ENCODE measurements around the gene OCSTAMP. TPM values are rescaled to one million over a fixed set of nuclear protein-coding genes. Genes with fewer than 3 reads are reported as not detected.

OCSTAMP gene
- total and polyA plus RNA-seq, 2 experiments from 2014 or later, result 0.32 to 0.45 TPM

DNA sequence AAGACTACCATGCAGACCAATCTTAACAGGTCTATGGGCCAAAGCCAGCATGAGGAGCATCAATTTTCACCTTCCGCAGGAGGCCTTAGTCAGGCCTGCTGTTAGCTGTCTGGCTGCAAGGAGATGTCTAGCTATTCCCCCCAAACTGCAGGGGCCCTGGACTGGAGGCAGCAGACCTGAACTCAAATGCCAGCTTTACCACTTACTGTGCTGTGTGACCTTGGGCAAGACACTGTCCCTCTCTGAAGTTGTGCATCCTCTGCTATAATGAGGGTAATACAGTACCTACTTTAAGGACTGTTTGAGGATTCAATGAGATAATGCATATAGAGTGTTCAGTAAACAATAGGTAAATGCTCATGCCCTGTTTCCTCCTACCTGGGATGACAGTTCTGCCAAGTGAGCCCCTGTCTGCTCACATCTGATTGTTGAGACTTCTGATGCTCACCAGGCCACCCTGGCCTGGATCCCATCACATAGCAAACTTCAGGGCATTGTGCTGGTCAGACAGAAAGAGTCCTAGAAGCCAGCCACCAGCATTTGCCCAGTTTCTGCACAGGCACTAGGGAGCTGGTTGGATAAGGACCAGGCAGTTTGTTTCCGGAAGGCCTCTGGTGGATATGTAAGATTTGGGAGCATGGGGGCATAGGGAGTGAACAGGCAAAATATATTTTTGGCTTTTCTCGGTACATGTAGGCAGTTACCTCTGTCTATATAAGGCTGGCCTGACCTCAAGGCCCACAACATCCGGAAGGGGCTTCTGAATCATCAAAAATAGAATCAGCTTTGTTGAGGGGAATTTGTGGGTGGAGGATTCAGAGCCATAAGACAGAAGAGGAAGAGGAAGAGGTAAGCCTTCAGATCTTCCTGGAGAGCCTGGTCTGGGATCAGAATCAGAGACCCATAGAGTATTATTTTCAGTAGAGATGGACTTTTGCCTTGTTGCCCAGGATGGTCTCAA is 2.3 kb upstream of the OCSTAMP start:
- no peak for TF ChIP-seq EZH2phosphoT487 (IDR thresholded peaks at IDR 0.05; ENCODE audit: unreplicated experiment)
- no peak for TF ChIP-seq JUNB (IDR thresholded peaks at IDR 0.05; ENCODE audit: unreplicated experiment)
- TF ChIP-seq STAT1 (IDR thresholded peaks at IDR 0.05; ENCODE audit: unreplicated experiment), result no peak
- TF ChIP-seq, protein P1, sequence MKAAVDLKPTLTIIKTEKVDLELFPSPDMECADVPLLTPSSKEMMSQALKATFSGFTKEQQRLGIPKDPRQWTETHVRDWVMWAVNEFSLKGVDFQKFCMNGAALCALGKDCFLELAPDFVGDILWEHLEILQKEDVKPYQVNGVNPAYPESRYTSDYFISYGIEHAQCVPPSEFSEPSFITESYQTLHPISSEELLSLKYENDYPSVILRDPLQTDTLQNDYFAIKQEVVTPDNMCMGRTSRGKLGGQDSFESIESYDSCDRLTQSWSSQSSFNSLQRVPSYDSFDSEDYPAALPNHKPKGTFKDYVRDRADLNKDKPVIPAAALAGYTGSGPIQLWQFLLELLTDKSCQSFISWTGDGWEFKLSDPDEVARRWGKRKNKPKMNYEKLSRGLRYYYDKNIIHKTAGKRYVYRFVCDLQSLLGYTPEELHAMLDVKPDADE (IDR thresholded peaks at IDR 0.05), result no peak
- TF ChIP-seq EZH2 (IDR thresholded peaks at IDR 0.05; ENCODE audit: low read depth, unreplicated experiment), result no peak
- no peak for TF ChIP-seq ZNF331 (CRISPR knock-in tag; IDR thresholded peaks at IDR 0.05; ENCODE audit: low read depth)
- Histone ChIP-seq H3K4me1 (ENCODE audit: insufficient read depth) (peaks cover 58% of the 10 kb centered on the region), H3K4me3 (no peak overlapping the region), H4K20me1 (replicated peaks; ENCODE audit: insufficient read depth) (no peaks in the 10 kb centered on the region), H3K27me3 (ENCODE audit: insufficient read depth) (no peaks in the 10 kb centered on the region), H3K27ac (ENCODE audit: low read depth) (peak overlapping the region; percentile 72), H3K79me2 (replicated peaks; ENCODE audit: insufficient read depth) (no peaks in the 10 kb centered on the region), H3F3A (replicated peaks; ENCODE audit: low read depth) (no peaks in the 10 kb centered on the region), H3K4me2 (peak overlapping the region; percentile 49), H2AFZ (peak overlapping the region; percentile 40; the same call in 1 of the 2 replicates), H3K36me3 (ENCODE audit: insufficient read depth) (no peaks in the 10 kb centered on the region), H3K9me2 (ENCODE audit: insufficient read depth) (no peaks in the 10 kb centered on the region)
- Mint-ChIP-seq H3K9me3 (no peaks in the 10 kb centered on the region; the same call in 2 of the 3 replicates), H3K27me3 (ENCODE audit: insufficient read depth, low read depth, poor library complexity) (peaks cover 13% of the 10 kb centered on the region), H3K4me3 (no peak overlapping the region; the same call in 2 of the 3 replicates), H3K27ac (peak overlapping the region; percentile 94), H3K36me3 (ENCODE audit: low read depth) (no peaks in the 10 kb centered on the region), H3K4me1 (peaks cover 45% of the 10 kb centered on the region)
- DNase-seq (ENCODE audit: low spot score) (no peak), ATAC-seq (peak; percentile 25)

GRCh38 chr20:46551522-46552381 is 1.3 kb upstream of the OCSTAMP start:
- Histone ChIP-seq H3K79me2 (replicated peaks; ENCODE audit: insufficient read depth) (no peaks in the 10 kb centered on the region), H3K36me3 (ENCODE audit: insufficient read depth) (no peaks in the 10 kb centered on the region), H2AFZ (peak overlapping the region; percentile 1; the same call in 1 of the 2 replicates), H3K9me2 (ENCODE audit: insufficient read depth) (no peaks in the 10 kb centered on the region), H3K27me3 (ENCODE audit: insufficient read depth) (no peaks in the 10 kb centered on the region), H3F3A (replicated peaks; ENCODE audit: low read depth) (no peaks in the 10 kb centered on the region), H3K4me1 (ENCODE audit: insufficient read depth) (peaks cover 57% of the 10 kb centered on the region), H3K27ac (ENCODE audit: low read depth) (peak overlapping the region; percentile 72), H3K4me2 (peak overlapping the region; percentile 49), H4K20me1 (replicated peaks; ENCODE audit: insufficient read depth) (no peaks in the 10 kb centered on the region), H3K4me3 (no peak overlapping the region)
- no peaks in the 10 kb centered on the region for H3K36me3 Mint-ChIP-seq (ENCODE audit: low read depth)
- H3K9me3 Mint-ChIP-seq, result no peaks in the 10 kb centered on the region; the same call in 2 of the 3 replicates
- no peak overlapping the region; the same call in 2 of the 3 replicates for H3K4me3 Mint-ChIP-seq
- ATAC-seq (peak; percentile 71), DNase-seq (ENCODE audit: low spot score) (peak; percentile 69)
- H3K4me1 Mint-ChIP-seq, result peaks cover 43% of the 10 kb centered on the region
- TF ChIP-seq NANOG (IDR thresholded peaks at IDR 0.05; ENCODE audit: borderline replicate concordance), result no peak
- no peak for TF ChIP-seq EZH2phosphoT487 (IDR thresholded peaks at IDR 0.05; ENCODE audit: unreplicated experiment)
- TF ChIP-seq, protein P2, sequence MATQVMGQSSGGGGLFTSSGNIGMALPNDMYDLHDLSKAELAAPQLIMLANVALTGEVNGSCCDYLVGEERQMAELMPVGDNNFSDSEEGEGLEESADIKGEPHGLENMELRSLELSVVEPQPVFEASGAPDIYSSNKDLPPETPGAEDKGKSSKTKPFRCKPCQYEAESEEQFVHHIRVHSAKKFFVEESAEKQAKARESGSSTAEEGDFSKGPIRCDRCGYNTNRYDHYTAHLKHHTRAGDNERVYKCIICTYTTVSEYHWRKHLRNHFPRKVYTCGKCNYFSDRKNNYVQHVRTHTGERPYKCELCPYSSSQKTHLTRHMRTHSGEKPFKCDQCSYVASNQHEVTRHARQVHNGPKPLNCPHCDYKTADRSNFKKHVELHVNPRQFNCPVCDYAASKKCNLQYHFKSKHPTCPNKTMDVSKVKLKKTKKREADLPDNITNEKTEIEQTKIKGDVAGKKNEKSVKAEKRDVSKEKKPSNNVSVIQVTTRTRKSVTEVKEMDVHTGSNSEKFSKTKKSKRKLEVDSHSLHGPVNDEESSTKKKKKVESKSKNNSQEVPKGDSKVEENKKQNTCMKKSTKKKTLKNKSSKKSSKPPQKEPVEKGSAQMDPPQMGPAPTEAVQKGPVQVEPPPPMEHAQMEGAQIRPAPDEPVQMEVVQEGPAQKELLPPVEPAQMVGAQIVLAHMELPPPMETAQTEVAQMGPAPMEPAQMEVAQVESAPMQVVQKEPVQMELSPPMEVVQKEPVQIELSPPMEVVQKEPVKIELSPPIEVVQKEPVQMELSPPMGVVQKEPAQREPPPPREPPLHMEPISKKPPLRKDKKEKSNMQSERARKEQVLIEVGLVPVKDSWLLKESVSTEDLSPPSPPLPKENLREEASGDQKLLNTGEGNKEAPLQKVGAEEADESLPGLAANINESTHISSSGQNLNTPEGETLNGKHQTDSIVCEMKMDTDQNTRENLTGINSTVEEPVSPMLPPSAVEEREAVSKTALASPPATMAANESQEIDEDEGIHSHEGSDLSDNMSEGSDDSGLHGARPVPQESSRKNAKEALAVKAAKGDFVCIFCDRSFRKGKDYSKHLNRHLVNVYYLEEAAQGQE (IDR thresholded peaks at IDR 0.05; ENCODE audit: unreplicated experiment), result peak; percentile 8
- TF ChIP-seq POLR2AphosphoS5 (IDR thresholded peaks at IDR 0.05; ENCODE audit: low read depth), result no peak
- H3K27me3 Mint-ChIP-seq (ENCODE audit: insufficient read depth, low read depth, poor library complexity), result peaks cover 13% of the 10 kb centered on the region
- peak overlapping the region; percentile 94 for H3K27ac Mint-ChIP-seq

Data from GM23338 (cell line).